ENCODE measurements around the gene GDPD4.

DNA sequence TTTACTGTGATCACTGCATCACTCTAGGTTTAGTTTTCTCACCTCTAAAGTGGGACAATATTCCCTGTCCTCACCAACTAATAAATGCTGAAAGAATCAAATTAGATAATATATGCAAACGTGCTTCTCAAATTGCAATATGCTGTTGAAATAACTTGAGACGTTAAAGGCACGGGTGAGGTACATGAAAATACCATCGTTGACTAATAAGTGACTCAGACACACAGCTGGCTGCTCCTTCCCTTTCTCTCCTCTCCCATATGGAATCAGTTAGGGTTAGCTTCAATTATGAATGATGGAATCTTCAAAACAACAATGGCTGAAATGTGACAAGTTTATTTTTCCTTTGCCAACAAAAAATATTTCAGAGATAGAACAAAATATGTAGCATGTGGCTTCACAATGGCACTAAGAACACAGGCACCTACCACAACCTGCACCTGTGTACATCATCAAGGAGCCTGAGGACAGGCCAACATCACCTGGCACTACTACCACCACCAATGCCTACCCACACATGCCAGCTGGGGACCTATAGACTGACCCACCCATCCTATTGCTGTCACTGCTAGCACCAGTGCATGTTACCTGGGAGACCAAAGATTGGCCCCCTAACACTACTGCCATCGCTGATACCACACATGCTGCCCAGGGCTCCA lies 13.7 kb downstream of the GDPD4 start:
- TF ChIP-seq CTCF (IDR thresholded peaks at IDR 0.05; ENCODE audit: low read depth, low read length, missing input control) (no peak), RAD21 (IDR thresholded peaks at IDR 0.05) (no peak), MAX (IDR thresholded peaks at IDR 0.05) (no peak)

Measured in liver (tissue), 3 donors.